OCI-LY1 (cell line): ENCODE data around the gene MRPL28.

Source experiments
- CTCF ChIP-seq: fragments of 200-600 bp; sonication (generic), shearing (Covaris generic); IDR thresholded peaks from 2 replicates; pipeline ENCODE4 v1.5.1; 2017; ENCODE audit warnings: mild to moderate bottlenecking, antibody characterized with exemption, low read length, moderate library complexity, mixed read lengths
- EZH2 ChIP-seq: fragments of 200-600 bp; sonication (generic), shearing (Covaris generic); IDR thresholded peaks from 2 replicates; pipeline ENCODE4 v1.8.0; 2017; ENCODE audit warnings: borderline replicate concordance, mixed run types, mild to moderate bottlenecking, antibody characterized with exemption, low read length, moderate library complexity, mixed read lengths

- TF ChIP-seq CTCF, result 0 out of 2 replicates have a peak, but pooled peaks have one; percentile 21
- no peak for TF ChIP-seq EZH2
Observed at GRCh38 chr16:386641-387156, 16.4 kb upstream of the MRPL28 start.
